HG03354 (cell line): ENCODE results near the gene KLHL36.

Experiments
- ATAC-seq: cut with Tn5 transposase; IDR thresholded peaks from one replicate; pipeline ENCODE4 v1.9.1; 2021; ENCODE audit warnings: mild to moderate bottlenecking; ENCODE audit not compliant: unreplicated experiment, poor library complexity, severe bottlenecking

KLHL36 gene

GRCh38 chr16:84647828-84648594 lies at the start of gene KLHL36:
Gene KLHL36 (plus strand): TSS chr16:84648511. CDS start chr16:84650868, 2,357 bp downstream.
- peak; percentile 80 for ATAC-seq

- ATAC-seq: peak; percentile 39
These were observed 48.6 kb upstream of the KLHL36 start for GRCh38 chr16:84599521-84600202.

- ATAC-seq: peak; percentile 74
These were observed 47.7 kb upstream of the KLHL36 start for GRCh38 chr16:84600343-84601229.

- ATAC-seq: no peak
These were observed 45.0 kb upstream of the KLHL36 start for GRCh38 chr16:84603140-84603816.

- ATAC-seq: no peak
These were observed 44.4 kb upstream of the KLHL36 start for GRCh38 chr16:84603940-84604339.

GRCh38 chr16:84604477-84605013 lies 43.8 kb upstream of the KLHL36 start:
- ATAC-seq: no peak

GRCh38 chr16:84605339-84605848 lies 42.9 kb upstream of the KLHL36 start:
- no peak for ATAC-seq

GRCh38 chr16:84606081-84606875 lies 42.0 kb upstream of the KLHL36 start:
- ATAC-seq: no peak

GRCh38 chr16:84607061-84607460 lies 41.2 kb upstream of the KLHL36 start:
- no peak for ATAC-seq

- ATAC-seq: peak; percentile 69
These were observed 40.6 kb upstream of the KLHL36 start for GRCh38 chr16:84607694-84608093.

- no peak for ATAC-seq
These were observed 40.0 kb upstream of the KLHL36 start for GRCh38 chr16:84608282-84608681.

- no peak for ATAC-seq
These were observed 38.6 kb upstream of the KLHL36 start for GRCh38 chr16:84609563-84610177.

- ATAC-seq: no peak
These were observed 37.9 kb upstream of the KLHL36 start for GRCh38 chr16:84610376-84610775.

- no peak for ATAC-seq
These were observed 37.3 kb upstream of the KLHL36 start for GRCh38 chr16:84611041-84611440.

GRCh38 chr16:84612686-84613085 lies 35.6 kb upstream of the KLHL36 start:
- no peak for ATAC-seq

- no peak for ATAC-seq
These were observed 34.8 kb upstream of the KLHL36 start for GRCh38 chr16:84613408-84614072.

GRCh38 chr16:84614073-84614459 lies 34.2 kb upstream of the KLHL36 start:
- ATAC-seq: no peak

- ATAC-seq: no peak
These were observed 33.7 kb upstream of the KLHL36 start for GRCh38 chr16:84614623-84614967.
